Measurements from ENCODE around the gene NHEJ1. TPM values are rescaled to one million over a fixed set of nuclear protein-coding genes. Genes with fewer than 3 reads are reported as not detected.

The NHEJ1 gene
- total and polyA plus RNA-seq, 9 of the 15 experiments (the other 6 are each of a cell fraction or from before 2014, with no cell fraction given): 9.0 to 23.7 (median 13.9) TPM

DNA sequence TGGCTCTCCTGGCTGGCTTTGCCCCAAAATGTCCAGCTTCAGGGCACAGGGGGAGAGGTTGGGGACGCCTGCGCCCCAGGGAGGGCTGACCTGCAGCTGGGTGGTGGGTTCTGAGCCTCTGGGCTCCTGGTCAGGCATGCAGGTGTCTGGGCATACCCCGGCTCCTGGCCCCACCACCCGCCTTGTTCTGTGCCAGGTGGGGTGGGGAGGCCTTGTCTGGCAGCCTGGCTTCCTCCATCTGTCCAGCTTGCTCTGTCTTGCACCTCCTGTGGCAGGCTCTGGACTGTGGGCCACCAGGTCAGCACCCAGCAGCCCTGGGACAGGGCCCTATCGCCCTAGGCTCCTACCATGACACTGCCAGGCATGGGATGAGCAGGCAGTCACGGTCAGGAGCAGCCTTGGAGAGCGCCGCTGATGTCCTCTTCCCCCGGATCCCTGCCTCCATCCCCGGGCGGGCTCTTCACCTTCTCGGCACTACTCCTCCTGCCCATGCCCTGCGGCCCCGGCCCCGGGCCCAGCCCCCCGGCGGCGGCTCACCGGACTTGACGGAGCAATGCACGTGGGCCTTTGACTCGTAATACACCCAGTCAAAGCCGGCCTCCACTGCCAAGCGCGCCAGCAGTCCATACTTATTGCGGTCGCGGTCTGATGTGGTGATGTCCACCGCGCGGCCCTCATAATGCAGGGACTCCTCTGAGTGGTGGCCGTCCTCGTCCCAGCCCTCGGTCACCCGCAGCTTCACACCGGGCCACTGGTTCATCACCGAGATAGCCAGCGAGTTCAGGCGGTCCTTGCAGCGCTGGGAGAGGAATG lies 103.5 kb downstream of the NHEJ1 start (continued):
- TF ChIP-seq, protein P1, sequence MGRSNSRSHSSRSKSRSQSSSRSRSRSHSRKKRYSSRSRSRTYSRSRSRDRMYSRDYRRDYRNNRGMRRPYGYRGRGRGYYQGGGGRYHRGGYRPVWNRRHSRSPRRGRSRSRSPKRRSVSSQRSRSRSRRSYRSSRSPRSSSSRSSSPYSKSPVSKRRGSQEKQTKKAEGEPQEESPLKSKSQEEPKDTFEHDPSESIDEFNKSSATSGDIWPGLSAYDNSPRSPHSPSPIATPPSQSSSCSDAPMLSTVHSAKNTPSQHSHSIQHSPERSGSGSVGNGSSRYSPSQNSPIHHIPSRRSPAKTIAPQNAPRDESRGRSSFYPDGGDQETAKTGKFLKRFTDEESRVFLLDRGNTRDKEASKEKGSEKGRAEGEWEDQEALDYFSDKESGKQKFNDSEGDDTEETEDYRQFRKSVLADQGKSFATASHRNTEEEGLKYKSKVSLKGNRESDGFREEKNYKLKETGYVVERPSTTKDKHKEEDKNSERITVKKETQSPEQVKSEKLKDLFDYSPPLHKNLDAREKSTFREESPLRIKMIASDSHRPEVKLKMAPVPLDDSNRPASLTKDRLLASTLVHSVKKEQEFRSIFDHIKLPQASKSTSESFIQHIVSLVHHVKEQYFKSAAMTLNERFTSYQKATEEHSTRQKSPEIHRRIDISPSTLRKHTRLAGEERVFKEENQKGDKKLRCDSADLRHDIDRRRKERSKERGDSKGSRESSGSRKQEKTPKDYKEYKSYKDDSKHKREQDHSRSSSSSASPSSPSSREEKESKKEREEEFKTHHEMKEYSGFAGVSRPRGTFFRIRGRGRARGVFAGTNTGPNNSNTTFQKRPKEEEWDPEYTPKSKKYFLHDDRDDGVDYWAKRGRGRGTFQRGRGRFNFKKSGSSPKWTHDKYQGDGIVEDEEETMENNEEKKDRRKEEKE (IDR thresholded peaks at IDR 0.05; ENCODE audit: borderline replicate concordance in 1 of 2, control insufficient read depth in 1 of 2, low read depth in 2 of 2, low read length in 1 of 2): no peak
- no peak for TF ChIP-seq NRF1 (conservative IDR thresholded peaks at IDR 0.05 in 1 of 2, IDR thresholded peaks at IDR 0.05 in 1 of 2)

DNA sequence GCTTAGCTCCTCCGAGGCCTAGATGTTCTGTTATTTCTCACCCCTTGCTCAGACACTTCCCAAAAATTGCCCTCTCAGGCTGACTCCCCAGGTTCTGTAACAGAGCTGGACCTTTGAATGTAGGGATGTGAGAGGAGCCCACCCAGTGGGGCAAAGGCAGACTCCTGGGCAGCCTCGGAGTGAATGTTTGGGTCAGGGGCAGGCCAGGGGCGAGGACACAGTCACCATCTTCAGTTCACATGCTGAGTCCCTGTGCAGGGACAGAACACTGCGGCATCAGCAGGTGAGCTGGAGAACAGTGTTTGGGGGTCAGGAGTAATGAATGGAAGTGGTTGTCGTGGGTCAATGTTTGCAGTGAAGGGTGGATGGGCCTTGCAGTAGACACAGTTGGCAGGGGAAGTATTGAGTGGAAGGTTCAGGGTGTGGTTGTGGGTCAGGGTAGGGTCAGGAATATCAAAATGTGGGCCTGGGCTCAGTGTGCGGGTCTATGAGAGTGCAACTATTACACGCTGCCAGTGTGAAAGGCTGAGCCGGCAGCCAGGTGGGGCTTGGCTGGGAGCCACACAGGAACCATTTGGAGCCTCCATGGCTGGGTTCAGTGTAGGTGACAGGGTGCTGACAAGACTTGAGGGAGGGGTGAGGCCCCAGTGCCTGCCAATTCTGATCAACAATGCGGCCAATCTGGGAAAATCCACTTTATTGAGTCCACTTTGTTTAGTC lies 104.3 kb downstream of the NHEJ1 start:
- POLR2A ChIA-PET: interaction anchor here (0.5 kb wide), 1 partner anchor 1449 kb away, joined by 3 read pairs; no protein-coding TSS in a partner anchor
- Histone ChIP-seq H3K9me1 (ENCODE audit: control insufficient read depth, insufficient read depth, low read length) (no peaks in the 10 kb centered on the region), H3K4me3 (no peak overlapping the region), H2AFZ (ENCODE audit: low read depth, low read length) (no peak overlapping the region), H3K27me3 (ENCODE audit: control insufficient read depth in 2 of 2, insufficient read depth in 2 of 2, low read length in 2 of 2) (peaks cover 14 to 54% of the 10 kb centered on the region in 2 experiments; a peak in 4 of 5 replicates), H4K20me1 (replicated peaks; ENCODE audit: control insufficient read depth, insufficient read depth, low read length) (0 out of 2 replicates have a peak, but pooled peaks cover 6% of the 10 kb centered on the region), H3K9me3 (replicated peaks; ENCODE audit: control insufficient read depth, insufficient read depth, low read depth, low read length) (no peaks in the 10 kb centered on the region), H3K79me2 (ENCODE audit: control insufficient read depth, insufficient read depth, low read length) (no peaks in the 10 kb centered on the region), H3K36me3 (ENCODE audit: control insufficient read depth, insufficient read depth, low read length) (no peaks in the 10 kb centered on the region), H3K4me1 (replicated peaks in 1 of 2; ENCODE audit: control insufficient read depth in 2 of 2, insufficient read depth in 2 of 2, low read length in 2 of 2) (peaks cover 0 to 25% of the 10 kb centered on the region in 2 experiments; a peak in 2 of 5 replicates), H3K4me2 (ENCODE audit: insufficient read depth, low read length) (no peak overlapping the region), H3K27ac (ENCODE audit: extremely low read depth, low read depth, low read length) (no peak overlapping the region), H3K9ac (ENCODE audit: insufficient read depth in 1 of 2, low read depth in 2 of 2, low read length in 2 of 2) (no peak overlapping the region)
- 2% methylated on average over 7 of the region's 9 CpGs for WGBS (ENCODE audit: insufficient coverage, low coverage, missing lambda C conversion rate)
- FAIRE-seq (no peak), ATAC-seq (no peak), DNase-seq (ENCODE audit: extremely low read depth in 1 of 4, low spot score in 3 of 4) (no peak)
- CTCF ChIA-PET (ENCODE audit: low intra/inter-chr PET ratio): no interaction called here
- in situ Hi-C loops (cut with MboI): loop anchor here (5.0 kb wide), 1 partner anchor 101 kb away; no protein-coding TSS in a partner anchor
- intact Hi-C loops (cut with micrococcal nuclease): loop anchor here (5.0 kb wide), 1 partner anchor 64 kb away; the partner anchor contains the start of gene CRYBA2
- BruUV-seq (replicated peaks): no TSS peak
- no peak for TF ChIP-seq ZNF140 (CRISPR knock-in tag; IDR thresholded peaks at IDR 0.05)
- TF ChIP-seq CHD1 (IDR thresholded peaks at IDR 0.05; ENCODE audit: low read length): no peak
- TF ChIP-seq FOXA1 (IDR thresholded peaks at IDR 0.05; ENCODE audit: borderline replicate concordance): no peak
- TF ChIP-seq MCM3 (IDR thresholded peaks at IDR 0.05): no peak
- no peak for TF ChIP-seq DIDO1 (tag; IDR thresholded peaks at IDR 0.05; ENCODE audit: low read depth)
- TF ChIP-seq, protein P2, sequence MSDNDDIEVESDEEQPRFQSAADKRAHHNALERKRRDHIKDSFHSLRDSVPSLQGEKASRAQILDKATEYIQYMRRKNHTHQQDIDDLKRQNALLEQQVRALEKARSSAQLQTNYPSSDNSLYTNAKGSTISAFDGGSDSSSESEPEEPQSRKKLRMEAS (CRISPR knock-in tag; IDR thresholded peaks at IDR 0.05): no peak
- no peak for TF ChIP-seq HMG20B (CRISPR knock-in tag; IDR thresholded peaks at IDR 0.05)
- TF ChIP-seq SNRNP70 (optimal IDR thresholded peaks at IDR 0.05; ENCODE audit: low read depth, low read length): no peak
- TF ChIP-seq, protein P3, sequence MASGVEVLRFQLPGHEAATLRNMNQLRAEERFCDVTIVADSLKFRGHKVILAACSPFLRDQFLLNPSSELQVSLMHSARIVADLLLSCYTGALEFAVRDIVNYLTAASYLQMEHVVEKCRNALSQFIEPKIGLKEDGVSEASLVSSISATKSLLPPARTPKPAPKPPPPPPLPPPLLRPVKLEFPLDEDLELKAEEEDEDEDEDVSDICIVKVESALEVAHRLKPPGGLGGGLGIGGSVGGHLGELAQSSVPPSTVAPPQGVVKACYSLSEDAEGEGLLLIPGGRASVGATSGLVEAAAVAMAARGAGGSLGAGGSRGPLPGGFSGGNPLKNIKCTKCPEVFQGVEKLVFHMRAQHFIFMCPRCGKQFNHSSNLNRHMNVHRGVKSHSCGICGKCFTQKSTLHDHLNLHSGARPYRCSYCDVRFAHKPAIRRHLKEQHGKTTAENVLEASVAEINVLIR (CRISPR knock-in tag; IDR thresholded peaks at IDR 0.05): no peak
- TF ChIP-seq ZNF778 (CRISPR knock-in tag; IDR thresholded peaks at IDR 0.05): no peak
- TF ChIP-seq, protein P4, sequence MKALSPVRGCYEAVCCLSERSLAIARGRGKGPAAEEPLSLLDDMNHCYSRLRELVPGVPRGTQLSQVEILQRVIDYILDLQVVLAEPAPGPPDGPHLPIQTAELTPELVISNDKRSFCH (CRISPR knock-in tag; IDR thresholded peaks at IDR 0.05): no peak
- TF ChIP-seq, protein P4 (tag; IDR thresholded peaks at IDR 0.05): no peak

All from K562 (cell line).